GM12864 (cell line): ENCODE results near the gene EFNB3.

Experiments
- DNase-seq: peaks from one replicate; pipeline ENCODE4 v3.0.0-alpha.2; 2011; ENCODE audit warnings: low read depth
- H3K4me3 ChIP-seq: 2 replicates; pipeline ENCODE4 v1.5.1; 2011; ENCODE audit warnings: mild to moderate bottlenecking, low read depth, low read length, control low read depth
- TF ChIP-seq, protein P1 (sequence below): IDR thresholded peaks from 2 replicates; pipeline ENCODE4 v1.5.1; 2011; ENCODE audit warnings: low read depth, mild to moderate bottlenecking, moderate library complexity, low read length, control low read depth, inconsistent platforms; ENCODE audit errors: missing control alignments

EFNB3 gene

DNA sequence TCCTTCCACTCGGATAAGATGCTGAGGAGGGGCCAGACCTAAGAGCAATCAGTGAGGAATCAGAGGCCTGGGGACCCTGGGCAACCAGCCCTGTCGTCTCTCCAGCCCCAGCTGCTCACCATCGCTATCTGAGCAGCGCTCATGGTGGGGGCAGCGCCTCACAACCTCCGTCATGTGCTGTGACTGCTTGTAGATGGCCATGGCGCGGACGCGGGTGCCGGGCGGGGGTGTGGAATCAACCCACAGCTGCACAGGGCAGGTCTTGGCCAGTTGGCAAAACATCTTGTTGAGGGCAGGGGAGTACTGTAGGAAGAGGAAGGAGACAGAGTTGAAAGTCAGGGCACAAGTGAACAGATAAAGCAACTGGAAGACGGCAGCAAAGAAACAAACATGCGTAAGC, 30.1 kb upstream of the EFNB3 start:
- TF ChIP-seq, protein P1, sequence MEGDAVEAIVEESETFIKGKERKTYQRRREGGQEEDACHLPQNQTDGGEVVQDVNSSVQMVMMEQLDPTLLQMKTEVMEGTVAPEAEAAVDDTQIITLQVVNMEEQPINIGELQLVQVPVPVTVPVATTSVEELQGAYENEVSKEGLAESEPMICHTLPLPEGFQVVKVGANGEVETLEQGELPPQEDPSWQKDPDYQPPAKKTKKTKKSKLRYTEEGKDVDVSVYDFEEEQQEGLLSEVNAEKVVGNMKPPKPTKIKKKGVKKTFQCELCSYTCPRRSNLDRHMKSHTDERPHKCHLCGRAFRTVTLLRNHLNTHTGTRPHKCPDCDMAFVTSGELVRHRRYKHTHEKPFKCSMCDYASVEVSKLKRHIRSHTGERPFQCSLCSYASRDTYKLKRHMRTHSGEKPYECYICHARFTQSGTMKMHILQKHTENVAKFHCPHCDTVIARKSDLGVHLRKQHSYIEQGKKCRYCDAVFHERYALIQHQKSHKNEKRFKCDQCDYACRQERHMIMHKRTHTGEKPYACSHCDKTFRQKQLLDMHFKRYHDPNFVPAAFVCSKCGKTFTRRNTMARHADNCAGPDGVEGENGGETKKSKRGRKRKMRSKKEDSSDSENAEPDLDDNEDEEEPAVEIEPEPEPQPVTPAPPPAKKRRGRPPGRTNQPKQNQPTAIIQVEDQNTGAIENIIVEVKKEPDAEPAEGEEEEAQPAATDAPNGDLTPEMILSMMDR = no peak
- no peak overlapping the region for H3K4me3 ChIP-seq
- DNase-seq = no peak

DNA sequence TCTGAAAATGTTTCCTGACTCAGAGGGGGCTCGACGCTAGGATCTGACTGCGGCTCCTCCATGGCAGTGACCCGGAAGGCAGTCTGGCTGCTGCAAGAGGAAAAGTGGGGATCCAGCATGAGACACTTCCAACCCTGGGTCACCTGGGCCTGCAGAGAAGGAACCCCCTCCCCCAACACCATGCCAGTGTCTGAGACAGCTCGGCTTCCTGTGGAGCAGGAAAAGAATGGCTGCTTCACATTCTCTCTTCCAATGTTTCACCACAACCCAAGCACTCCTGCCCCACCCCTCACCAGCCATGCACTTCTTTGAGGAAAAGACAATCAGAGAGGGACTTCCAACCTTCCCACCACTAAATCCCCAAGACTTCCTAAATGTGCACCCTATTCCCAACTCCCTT, 28.5 kb upstream of the EFNB3 start:
- no peak overlapping the region for H3K4me3 ChIP-seq
- no peak for DNase-seq
- TF ChIP-seq, protein P1 = no peak

DNA sequence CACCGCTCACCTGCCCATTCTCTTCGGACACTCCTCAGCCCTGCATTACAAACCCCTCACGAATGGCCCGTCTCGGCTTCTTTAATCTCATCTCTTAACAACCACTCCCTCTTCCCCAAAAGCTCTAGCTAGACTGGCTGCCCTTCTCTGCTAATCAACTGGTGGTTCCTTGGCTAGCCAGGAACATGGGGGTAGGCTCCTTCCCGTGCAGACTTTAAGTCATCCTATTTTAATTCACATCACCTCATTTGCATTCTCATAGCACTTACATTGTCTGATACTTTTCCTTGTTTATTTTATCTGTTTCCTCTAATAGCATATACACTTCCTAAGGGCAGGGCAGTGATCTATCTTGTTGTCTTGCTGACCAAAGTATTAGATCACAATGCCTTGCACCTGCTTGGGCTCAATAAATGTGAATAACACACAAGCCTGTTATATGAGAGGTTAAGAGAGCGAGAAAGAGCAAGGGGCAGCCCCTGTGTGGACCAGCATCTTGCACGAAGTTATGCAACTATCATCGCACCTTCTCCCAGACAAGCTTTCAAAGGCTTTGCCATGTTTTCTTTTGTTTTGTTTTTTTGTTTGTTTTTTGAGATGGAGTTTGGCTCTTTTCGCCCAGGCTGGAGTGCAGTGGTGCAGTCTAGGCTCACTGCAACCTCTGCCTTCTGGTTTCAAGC, 27.5 kb upstream of the EFNB3 start:
- no peak for DNase-seq

DNA sequence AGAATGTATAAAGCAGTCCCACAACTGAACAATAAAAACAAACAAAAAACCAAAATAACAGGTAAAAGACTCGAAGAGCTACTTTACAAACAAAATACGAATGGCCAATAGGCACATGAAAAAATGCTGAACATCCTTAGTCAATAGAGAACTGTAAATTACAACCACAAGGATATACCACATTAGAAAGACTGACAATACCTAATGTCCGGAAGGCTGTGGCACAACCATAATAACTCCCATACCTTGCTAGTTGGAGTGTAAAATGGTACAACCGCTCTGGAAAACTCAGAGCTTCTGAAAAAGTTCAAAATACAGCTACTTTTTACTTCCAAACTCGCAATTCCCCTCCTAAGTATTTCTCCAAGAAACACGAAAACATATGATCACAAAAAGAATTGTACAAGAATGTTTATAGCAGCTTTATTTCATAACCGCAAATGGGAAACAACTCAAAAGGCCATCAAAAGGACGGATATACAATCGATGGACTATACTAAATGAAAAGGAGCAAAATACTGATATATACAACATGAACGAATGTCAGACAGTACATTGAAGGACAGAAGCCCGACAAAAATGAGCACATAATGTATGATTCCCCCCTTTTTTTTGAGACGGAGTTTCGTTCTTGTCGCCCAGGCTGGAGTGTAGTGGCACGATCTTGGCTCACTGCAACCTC, 20.0 kb upstream of the EFNB3 start:
- TF ChIP-seq, protein P1 = no peak
- H3K4me3 ChIP-seq = peak overlapping the region; percentile 96
- DNase-seq = no peak

More for the DNA sequence above, 27.5 kb upstream of the EFNB3 start:
- TF ChIP-seq, protein P1 = no peak
- no peak overlapping the region for H3K4me3 ChIP-seq

DNA sequence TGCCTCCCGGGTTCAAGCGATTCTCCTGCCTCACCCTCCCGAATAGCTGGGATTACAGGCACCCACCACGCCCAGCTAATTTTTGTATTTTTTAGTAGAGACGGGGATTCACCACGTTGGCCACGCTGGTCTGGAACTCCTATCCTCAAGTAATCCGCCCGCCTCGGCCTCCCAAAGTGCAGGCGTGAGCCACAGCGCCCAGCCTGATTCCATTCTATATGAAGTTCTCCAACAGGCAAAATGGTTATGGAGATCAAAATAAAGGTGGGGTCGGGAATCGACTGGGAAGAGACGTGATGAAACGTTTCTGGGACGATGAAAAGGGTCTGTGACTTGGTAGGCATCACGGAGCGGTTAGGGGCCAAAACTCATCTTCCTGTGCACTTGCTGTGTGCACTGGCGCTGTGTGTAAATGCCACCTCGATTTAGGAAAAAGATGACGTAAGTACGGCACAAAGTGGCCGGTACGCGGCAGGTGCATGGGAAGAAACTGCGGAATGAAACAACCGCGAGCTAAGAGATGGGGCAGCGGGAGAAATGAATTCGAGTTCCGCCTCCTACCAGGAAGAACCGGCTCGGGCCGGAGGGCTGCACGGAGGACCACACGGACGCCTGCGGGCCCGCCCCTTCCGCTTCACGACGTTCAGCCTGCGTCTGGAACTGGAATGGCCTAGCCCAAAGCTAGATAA, 19.3 kb upstream of the EFNB3 start:
- H3K4me3 ChIP-seq = peak overlapping the region; percentile 96
- TF ChIP-seq, protein P1 = no peak
- DNase-seq = peak; percentile 83

DNA sequence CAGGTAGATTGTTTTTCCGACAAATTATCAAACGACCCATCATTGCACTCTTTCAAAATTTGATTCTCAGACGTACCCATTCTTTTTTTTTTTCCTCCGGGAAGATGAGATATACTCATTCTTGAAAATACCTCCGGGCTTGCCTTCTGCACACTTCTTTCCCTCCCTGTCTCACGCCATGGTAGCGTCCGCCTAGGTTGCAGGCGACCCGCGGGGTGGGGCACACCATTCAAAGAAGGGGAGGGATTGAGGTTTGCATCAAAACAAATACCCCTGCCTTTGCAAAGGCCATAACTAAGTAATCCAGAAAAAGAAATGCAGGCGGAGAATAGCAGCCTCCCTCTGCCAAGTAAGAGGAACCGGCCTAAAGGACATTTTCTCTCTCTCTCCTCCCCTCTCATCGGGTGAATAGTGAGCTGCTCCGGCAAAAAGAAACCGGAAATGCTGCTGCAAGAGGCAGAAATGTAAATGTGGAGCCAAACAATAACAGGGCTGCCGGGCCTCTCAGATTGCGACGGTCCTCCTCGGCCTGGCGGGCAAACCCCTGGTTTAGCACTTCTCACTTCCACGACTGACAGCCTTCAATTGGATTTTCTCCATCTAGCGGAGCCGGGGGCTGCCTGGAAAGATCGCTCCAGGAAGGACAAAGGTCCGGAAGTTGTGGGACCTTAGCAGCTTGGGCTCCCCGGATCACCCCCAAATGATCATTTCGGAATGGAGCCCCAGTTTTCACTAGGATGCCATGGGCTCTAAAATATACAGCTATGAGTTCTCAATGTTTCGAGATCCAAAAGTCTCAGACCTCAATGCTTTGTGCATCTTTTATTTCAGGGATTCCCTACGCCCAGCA, 18.6 kb upstream of the EFNB3 start:
- TF ChIP-seq, protein P1 = no peak
- peak; percentile 69 for DNase-seq
- H3K4me3 ChIP-seq = peak overlapping the region; percentile 96
